Activated CD4-positive, alpha-beta memory T cell treated with anti-CD3 and anti-CD28 coated beads, Interleukin-2, amount 10 ng/mL, durations not matched to agents 7 days and 5 days (primary cell): ENCODE results near the gene SLMAP. TPM values are rescaled to one million over a fixed set of nuclear protein-coding genes. Genes with fewer than 3 reads are reported as not detected.
A peak's percentile ranks its signal among the peaks of the same experiment; 100 is the strongest.

Experiments
- CTCF ChIA-PET: fragments of 350-600 bp; sonication (Branson Sonifier 250); formaldehyde crosslinking; loops from one replicate; lab custom pipeline; 2021; ENCODE audit warnings: antibody characterized with exemption, inconsistent platforms; lab: Charles Lee
- POLR2A ChIA-PET: fragments of 350-600 bp; sonication (Branson Sonifier 250); formaldehyde crosslinking; loops from one replicate; lab custom pipeline; 2021; ENCODE audit warnings: antibody characterized with exemption; lab: Charles Lee
- DNase-seq: peaks from one replicate; pipeline ENCODE4 v3.0.0-alpha.2; 2020
- H3K27ac Mint-ChIP-seq: one replicate; pipeline ENCODE4 v1.8.0; 2021; ENCODE audit warnings: mild to moderate bottlenecking, mixed read lengths
- H3K27me3 Mint-ChIP-seq: one replicate; pipeline ENCODE4 v1.8.0; 2021; ENCODE audit warnings: mixed read lengths
- H3K36me3 Mint-ChIP-seq: one replicate; pipeline ENCODE4 v1.8.0; 2021; ENCODE audit warnings: low read depth, mixed read lengths
- H3K4me1 Mint-ChIP-seq: one replicate; pipeline ENCODE4 v1.8.0; 2021; ENCODE audit warnings: mixed read lengths
- H3K4me3 Mint-ChIP-seq: one replicate; pipeline ENCODE4 v1.8.0; 2021; ENCODE audit warnings: mild to moderate bottlenecking, mixed read lengths
- H3K9me3 Mint-ChIP-seq: one replicate; pipeline ENCODE4 v1.8.0; 2021; ENCODE audit warnings: mixed read lengths
- total RNA-seq, 2 experiments: library from RNA; stranded (reverse); gene quantifications; one replicate each; pipeline ENCODE4 v1.2.3, GENCODE V29; 2021

Gene SLMAP
- total RNA-seq, 2 experiments from 2014 or later, result 53.4 to 55.6 TPM

- Mint-ChIP-seq H3K9me3 (no peaks in the 10 kb centered on the region), H3K27me3 (no peaks in the 10 kb centered on the region), H3K27ac (no peak overlapping the region), H3K4me1 (no peaks in the 10 kb centered on the region), H3K4me3 (no peak overlapping the region), H3K36me3 (peaks cover 9% of the 10 kb centered on the region)
- CTCF ChIA-PET, result no interaction called here
- DNase-seq, result no peak
- POLR2A ChIA-PET, result interaction anchor here (1.3 kb wide), 1 partner anchor 29 kb away, joined by 4 read pairs; no protein-coding TSS in a partner anchor
These were observed 29.3 kb downstream of the SLMAP start for GRCh38 chr3:57785446-57785845.

- ChIA-PET CTCF (no interaction called here), POLR2A (no interaction called here)
- Mint-ChIP-seq H3K9me3 (no peaks in the 10 kb centered on the region), H3K27ac (no peak overlapping the region), H3K36me3 (peaks cover 2% of the 10 kb centered on the region), H3K4me3 (no peak overlapping the region), H3K27me3 (no peaks in the 10 kb centered on the region), H3K4me1 (no peaks in the 10 kb centered on the region)
- no peak for DNase-seq
These were observed 31.9 kb downstream of the SLMAP start for GRCh38 chr3:57787867-57788623.

- Mint-ChIP-seq H3K9me3 (no peaks in the 10 kb centered on the region), H3K27me3 (no peaks in the 10 kb centered on the region), H3K36me3 (no peaks in the 10 kb centered on the region), H3K27ac (no peak overlapping the region), H3K4me3 (no peak overlapping the region), H3K4me1 (peaks cover 6% of the 10 kb centered on the region)
- ChIA-PET CTCF (no interaction called here), POLR2A (no interaction called here)
- no peak for DNase-seq
These were observed 32.5 kb downstream of the SLMAP start for GRCh38 chr3:57788624-57789018.

GRCh38 chr3:57791245-57791644 lies 35.1 kb downstream of the SLMAP start:
- Mint-ChIP-seq H3K27me3 (no peaks in the 10 kb centered on the region), H3K27ac (no peak overlapping the region), H3K36me3 (no peaks in the 10 kb centered on the region), H3K4me1 (peaks cover 19% of the 10 kb centered on the region), H3K9me3 (no peaks in the 10 kb centered on the region), H3K4me3 (no peak overlapping the region)
- no peak for DNase-seq
- CTCF ChIA-PET, result no interaction called here
- POLR2A ChIA-PET, result no interaction called here

- CTCF ChIA-PET, result interaction anchor here (0.8 kb wide), 1 partner anchor 118 kb away, joined by 3 read pairs; no protein-coding TSS in a partner anchor
- no peaks in the 10 kb centered on the region for H3K36me3 Mint-ChIP-seq
- POLR2A ChIA-PET, result no interaction called here
- H3K27ac Mint-ChIP-seq, result no peak overlapping the region
- peaks cover 21% of the 10 kb centered on the region for H3K4me1 Mint-ChIP-seq
- H3K9me3 Mint-ChIP-seq, result no peaks in the 10 kb centered on the region
- no peak overlapping the region for H3K4me3 Mint-ChIP-seq
- DNase-seq, result no peak
- no peaks in the 10 kb centered on the region for H3K27me3 Mint-ChIP-seq
These were observed 36.1 kb downstream of the SLMAP start for GRCh38 chr3:57792198-57792597.

GRCh38 chr3:57793737-57794187 lies 37.7 kb downstream of the SLMAP start:
- DNase-seq, result no peak
- H3K4me1 Mint-ChIP-seq, result peaks cover 25% of the 10 kb centered on the region
- ChIA-PET CTCF (no interaction called here), POLR2A (interaction anchor here (1.2 kb wide), 1 partner anchor 37 kb away, joined by 3 read pairs; the partner anchor contains the start of gene SLMAP)
- H3K4me3 Mint-ChIP-seq, result no peak overlapping the region
- no peak overlapping the region for H3K27ac Mint-ChIP-seq
- no peaks in the 10 kb centered on the region for H3K27me3 Mint-ChIP-seq
- H3K9me3 Mint-ChIP-seq, result no peaks in the 10 kb centered on the region
- no peaks in the 10 kb centered on the region for H3K36me3 Mint-ChIP-seq

- Mint-ChIP-seq H3K4me1 (peaks cover 25% of the 10 kb centered on the region), H3K27ac (no peak overlapping the region), H3K36me3 (no peaks in the 10 kb centered on the region), H3K4me3 (no peak overlapping the region), H3K9me3 (no peaks in the 10 kb centered on the region), H3K27me3 (no peaks in the 10 kb centered on the region)
- DNase-seq, result no peak
- ChIA-PET CTCF (no interaction called here), POLR2A (no interaction called here)
These were observed 38.4 kb downstream of the SLMAP start for GRCh38 chr3:57794501-57794900.

GRCh38 chr3:57794951-57795350 lies 38.8 kb downstream of the SLMAP start:
- ChIA-PET POLR2A (no interaction called here), CTCF (no interaction called here)
- no peak for DNase-seq
- Mint-ChIP-seq H3K27ac (no peak overlapping the region), H3K9me3 (no peaks in the 10 kb centered on the region), H3K4me1 (peaks cover 25% of the 10 kb centered on the region), H3K36me3 (no peaks in the 10 kb centered on the region), H3K4me3 (no peak overlapping the region), H3K27me3 (no peaks in the 10 kb centered on the region)

- Mint-ChIP-seq H3K36me3 (no peaks in the 10 kb centered on the region), H3K4me3 (no peak overlapping the region), H3K27me3 (no peaks in the 10 kb centered on the region), H3K4me1 (peaks cover 25% of the 10 kb centered on the region), H3K9me3 (no peaks in the 10 kb centered on the region), H3K27ac (no peak overlapping the region)
- CTCF ChIA-PET, result no interaction called here
- POLR2A ChIA-PET, result no interaction called here
- DNase-seq, result no peak
These were observed 40.2 kb downstream of the SLMAP start for GRCh38 chr3:57796261-57796660.

- Mint-ChIP-seq H3K27ac (no peak overlapping the region), H3K4me1 (peaks cover 29% of the 10 kb centered on the region), H3K9me3 (no peaks in the 10 kb centered on the region), H3K36me3 (no peaks in the 10 kb centered on the region), H3K4me3 (no peak overlapping the region), H3K27me3 (no peaks in the 10 kb centered on the region)
- ChIA-PET CTCF (interaction anchor here (0.7 to 1.2 kb wide), 2 partner anchors 28 to 222 kb away, joined by 4 to 5 read pairs; no protein-coding TSS in a partner anchor), POLR2A (interaction anchor here (1.1 to 1.2 kb wide), 2 partner anchors 13 to 25 kb away, joined by 3 read pairs; no protein-coding TSS in a partner anchor)
- no peak for DNase-seq
These were observed 41.8 kb downstream of the SLMAP start for GRCh38 chr3:57797701-57798487.

- Mint-ChIP-seq H3K36me3 (peaks cover 9% of the 10 kb centered on the region), H3K27me3 (no peaks in the 10 kb centered on the region), H3K9me3 (no peaks in the 10 kb centered on the region), H3K4me3 (peak overlapping the region; percentile 15), H3K4me1 (peaks cover 46% of the 10 kb centered on the region), H3K27ac (peak overlapping the region; percentile 67)
- CTCF ChIA-PET, result no interaction called here
- no peak for DNase-seq
- POLR2A ChIA-PET, result interaction anchor here (1.4 kb wide), 1 partner anchor 48 kb away, joined by 3 read pairs; no protein-coding TSS in a partner anchor
These were observed 47.6 kb downstream of the SLMAP start for GRCh38 chr3:57803647-57804081.

- POLR2A ChIA-PET, result no interaction called here
- peaks cover 46% of the 10 kb centered on the region for H3K4me1 Mint-ChIP-seq
- CTCF ChIA-PET, result no interaction called here
- H3K9me3 Mint-ChIP-seq, result no peaks in the 10 kb centered on the region
- H3K27ac Mint-ChIP-seq, result no peak overlapping the region
- no peaks in the 10 kb centered on the region for H3K27me3 Mint-ChIP-seq
- no peak for DNase-seq
- H3K36me3 Mint-ChIP-seq, result peaks cover 9% of the 10 kb centered on the region
- no peak overlapping the region for H3K4me3 Mint-ChIP-seq
These were observed 49.2 kb downstream of the SLMAP start for GRCh38 chr3:57805266-57805665.

- H3K27ac Mint-ChIP-seq, result no peak overlapping the region
- POLR2A ChIA-PET, result no interaction called here
- CTCF ChIA-PET, result no interaction called here
- peaks cover 9% of the 10 kb centered on the region for H3K36me3 Mint-ChIP-seq
- H3K4me1 Mint-ChIP-seq, result peaks cover 46% of the 10 kb centered on the region
- no peak overlapping the region for H3K4me3 Mint-ChIP-seq
- H3K27me3 Mint-ChIP-seq, result no peaks in the 10 kb centered on the region
- DNase-seq, result no peak
- no peaks in the 10 kb centered on the region for H3K9me3 Mint-ChIP-seq
These were observed 49.6 kb downstream of the SLMAP start for GRCh38 chr3:57805674-57806073.
